NCI-H2029 treated with DMSO at 0.1 percent for 48 hours (cell line): Measurements from ENCODE around the gene PGC.

Experiments
- DNase-seq: peaks from one replicate; lab custom pipeline; 2025; lab: John Stamatoyannopoulos, UW

Gene PGC

GRCh38 chr6:41697861-41698781, 49.1 kb downstream of the PGC start:
- no peak for DNase-seq

- no peak for DNase-seq
These were observed 50.4 kb downstream of the PGC start for GRCh38 chr6:41696788-41697187.

GRCh38 chr6:41695825-41696224, 51.4 kb downstream of the PGC start:
- no peak for DNase-seq

- DNase-seq = no peak
These were observed 52.2 kb downstream of the PGC start for GRCh38 chr6:41694815-41695526.

GRCh38 chr6:41693281-41694240, 53.6 kb downstream of the PGC start:
- DNase-seq = no peak

- DNase-seq = no peak
These were observed 54.5 kb downstream of the PGC start for GRCh38 chr6:41692730-41693129.

GRCh38 chr6:41692080-41692675, 55.0 kb downstream of the PGC start:
- no peak for DNase-seq

- DNase-seq = no peak
These were observed 55.6 kb downstream of the PGC start for GRCh38 chr6:41691426-41692079.

GRCh38 chr6:41690541-41691330, 56.5 kb downstream of the PGC start:
- no peak for DNase-seq

- no peak for DNase-seq
These were observed 57.8 kb downstream of the PGC start for GRCh38 chr6:41689171-41690008.

GRCh38 chr6:41688256-41688965, 58.8 kb downstream of the PGC start:
- no peak for DNase-seq

- no peak for DNase-seq
These were observed 59.6 kb downstream of the PGC start for GRCh38 chr6:41687501-41688175.
